Neuronal stem cell (in vitro differentiated cells): ENCODE data around the gene BCL11B.

ENCODE experiments used
- DNase-seq: peaks from one replicate; pipeline ENCODE4 v3.0.0-alpha.2; 2013; ENCODE audit warnings: low spot score
- H2AFZ ChIP-seq: one replicate; pipeline ENCODE4 v1.6.1; 2013; ENCODE audit warnings: mild to moderate bottlenecking, low read length, inconsistent platforms
- H2AK5ac ChIP-seq: 2 replicates; pipeline ENCODE4 v1.6.1; 2013; ENCODE audit warnings: low read depth, mild to moderate bottlenecking, inconsistent platforms, low read length, moderate library complexity, mixed read lengths
- H2BK120ac ChIP-seq: 2 replicates; pipeline ENCODE4 v1.6.1; 2013; ENCODE audit warnings: low read depth, mild to moderate bottlenecking, inconsistent platforms, low read length, moderate library complexity, mixed read lengths
- H2BK12ac ChIP-seq: one replicate; pipeline ENCODE4 v1.6.1; 2013; ENCODE audit warnings: low read length, inconsistent platforms
- H2BK15ac ChIP-seq: 2 replicates; pipeline ENCODE4 v1.6.1; 2013; ENCODE audit warnings: mild to moderate bottlenecking, low read length, inconsistent platforms, mixed read lengths
- H2BK5ac ChIP-seq: one replicate; pipeline ENCODE4 v1.6.1; 2013; ENCODE audit warnings: inconsistent platforms, mild to moderate bottlenecking, low read length, moderate library complexity
- H3K14ac ChIP-seq: one replicate; pipeline ENCODE4 v1.6.1; 2013; ENCODE audit warnings: low read length, inconsistent platforms
- H3K18ac ChIP-seq: 2 replicates; pipeline ENCODE4 v1.6.1; 2013; ENCODE audit warnings: low read length, inconsistent platforms
- H3K23ac ChIP-seq: 2 replicates; pipeline ENCODE4 v1.6.1; 2013; ENCODE audit warnings: low read depth, mild to moderate bottlenecking, mixed read lengths, low read length, inconsistent platforms; ENCODE audit not compliant: poor library complexity
- H3K27ac ChIP-seq: replicated peaks from 3 replicates; pipeline ENCODE4 v1.5.1; 2013; ENCODE audit warnings: low read length, inconsistent platforms
- H3K27me3 ChIP-seq, 3 experiments: 2 replicates each; pipeline ENCODE4 v1.6.1; 2013; ENCODE audit warnings: low read length in 3 of 3, mild to moderate bottlenecking in 2 of 3, inconsistent platforms in 1 of 3, low read depth in 1 of 3, mixed read lengths in 1 of 3, moderate library complexity in 1 of 3; ENCODE audit not compliant: control insufficient read depth in 3 of 3, insufficient read depth in 3 of 3
- H3K36me3 ChIP-seq, 2 donors: replicated peaks in 1 of 2; 2 replicates each; pipeline ENCODE4 v1.6.1; 2013; ENCODE audit warnings: low read length in 2 of 2; ENCODE audit not compliant: control insufficient read depth in 2 of 2, insufficient read depth in 2 of 2
- H3K4ac ChIP-seq: 2 replicates; pipeline ENCODE4 v1.6.1; 2013; ENCODE audit warnings: inconsistent platforms, mild to moderate bottlenecking, low read length, moderate library complexity
- H3K4me1 ChIP-seq, 2 donors: 1 replicate in 1 of 2; 2 replicates in 1 of 2; pipeline ENCODE4 v1.6.1; 2013; ENCODE audit warnings: low read length in 2 of 2, low read depth in 1 of 2; ENCODE audit not compliant: control insufficient read depth in 2 of 2, insufficient read depth in 1 of 2
- H3K4me2 ChIP-seq: one replicate; pipeline ENCODE4 v1.6.1; 2013; ENCODE audit warnings: mild to moderate bottlenecking, low read length, inconsistent platforms; ENCODE audit not compliant: insufficient read depth, poor library complexity, severe bottlenecking
- H3K4me3 ChIP-seq, 2 donors: 2 replicates each; pipeline ENCODE4 v1.5.1; 2013; ENCODE audit warnings: low read length in 2 of 2, mild to moderate bottlenecking in 2 of 2, inconsistent platforms in 1 of 2, moderate library complexity in 1 of 2
- H3K79me1 ChIP-seq: one replicate; pipeline ENCODE4 v1.6.1; 2013; ENCODE audit warnings: low read depth, mild to moderate bottlenecking, inconsistent platforms, low read length, moderate library complexity
- H3K9ac ChIP-seq: one replicate; pipeline ENCODE4 v1.6.1; 2013; ENCODE audit warnings: mild to moderate bottlenecking, low read depth, low read length, inconsistent platforms; ENCODE audit not compliant: poor library complexity
- H3K9me3 ChIP-seq, 2 donors: replicated peaks in 1 of 2; 2 replicates each; pipeline versions ENCODE3 to v1.6.1; 2013; ENCODE audit warnings: low read length in 2 of 2, mild to moderate bottlenecking in 2 of 2, inconsistent platforms in 1 of 2, low read depth in 1 of 2, mixed read lengths in 1 of 2, moderate library complexity in 1 of 2; ENCODE audit not compliant: control insufficient read depth in 2 of 2, insufficient read depth in 1 of 2
- H4K8ac ChIP-seq: one replicate; pipeline ENCODE4 v1.6.1; 2013; ENCODE audit warnings: low read depth, mild to moderate bottlenecking, inconsistent platforms, low read length, moderate library complexity
- H4K91ac ChIP-seq: one replicate; pipeline ENCODE4 v1.6.1; 2013; ENCODE audit warnings: low read length, low read depth, mild to moderate bottlenecking, inconsistent platforms; ENCODE audit not compliant: poor library complexity
- WGBS, 2 donors: extraction: QIAGEN DNeasy Blood & Tissue Kit; methylation state at CpG; one replicate each; pipeline ENCODE4 v1.1.7; 2013; ENCODE audit warnings: missing lambda C conversion rate in 2 of 2, mixed read lengths in 1 of 2; ENCODE audit not compliant: insufficient read length in 2 of 2, insufficient replicate concordance in 1 of 2; ENCODE audit errors: extremely low coverage in 2 of 2; 5-methylcytosine and 5-hydroxymethylcytosine counted together

Gene BCL11B

GRCh38 chr14:99267381-99267780 lies 4.6 kb downstream of the BCL11B start:
- Histone ChIP-seq H2BK15ac (no peak overlapping the region), H3K14ac (no peak overlapping the region), H2BK120ac (no peak overlapping the region), H2AFZ (no peak overlapping the region), H4K91ac (no peak overlapping the region), H3K4me1 (peaks cover 5 to 10% of the 10 kb centered on the region in 2 donors), H2BK12ac (no peak overlapping the region), H3K18ac (no peak overlapping the region), H2AK5ac (no peak overlapping the region), H3K4ac (no peak overlapping the region), H3K4me2 (no peak overlapping the region), H3K27me3 (peaks cover 12 to 98% (median 50%) of the 10 kb centered on the region in 3 experiments), H3K4me3 (no peak overlapping the region), H2BK5ac (no peak overlapping the region), H3K9ac (no peak overlapping the region), H3K36me3 (no peaks in the 10 kb centered on the region), H3K9me3 (no peaks in the 10 kb centered on the region), H3K27ac (no peak overlapping the region), H4K8ac (no peak overlapping the region), H3K23ac (no peak overlapping the region), H3K79me1 (no peaks in the 10 kb centered on the region)
- no CpG with 5 or more reads among the region's 4 CpGs for WGBS, 2 donors
- DNase-seq = no peak

- no peak overlapping the region for H3K18ac ChIP-seq
- H3K27me3 ChIP-seq = peaks cover 4 to 98% (median 43%) of the 10 kb centered on the region in 3 experiments
- no peak overlapping the region for H3K14ac ChIP-seq
- no peak overlapping the region for H2BK5ac ChIP-seq
- no peaks in the 10 kb centered on the region for H3K36me3 ChIP-seq
- H4K8ac ChIP-seq = no peak overlapping the region
- no peaks in the 10 kb centered on the region for H3K9me3 ChIP-seq
- H4K91ac ChIP-seq = no peak overlapping the region
- H3K4me1 ChIP-seq = peaks cover 3 to 12% of the 10 kb centered on the region in 2 donors
- H2BK12ac ChIP-seq = no peak overlapping the region
- no CpG with 5 or more reads among the region's 31 CpGs for WGBS, 2 donors
- no peak overlapping the region for H3K9ac ChIP-seq
- no peak overlapping the region for H3K23ac ChIP-seq
- H2BK15ac ChIP-seq = no peak overlapping the region
- DNase-seq = no peak
- H3K4ac ChIP-seq = no peak overlapping the region
- H3K4me3 ChIP-seq = no peak overlapping the region
- H3K79me1 ChIP-seq = no peaks in the 10 kb centered on the region
- H2AFZ ChIP-seq = no peak overlapping the region
- H3K4me2 ChIP-seq = no peak overlapping the region
- H3K27ac ChIP-seq = no peak overlapping the region
- no peak overlapping the region for H2AK5ac ChIP-seq
- H2BK120ac ChIP-seq = no peak overlapping the region
These were observed 5.5 kb downstream of the BCL11B start for GRCh38 chr14:99266181-99267178.

- no peak overlapping the region for H3K4me3 ChIP-seq
These were observed 6.4 kb downstream of the BCL11B start for GRCh38 chr14:99265571-99265970.

GRCh38 chr14:99264691-99265450 lies 7.1 kb downstream of the BCL11B start:
- Histone ChIP-seq H2AFZ (no peak overlapping the region), H3K14ac (no peak overlapping the region), H3K27ac (no peak overlapping the region), H3K4me2 (no peak overlapping the region), H3K27me3 (peaks cover 1 to 99% (median 37%) of the 10 kb centered on the region in 3 experiments), H3K23ac (no peak overlapping the region), H3K79me1 (no peaks in the 10 kb centered on the region), H3K4me3 (no peak overlapping the region), H3K18ac (no peak overlapping the region), H3K4ac (no peak overlapping the region), H3K9ac (no peak overlapping the region), H2BK120ac (no peak overlapping the region), H3K36me3 (no peaks in the 10 kb centered on the region), H2BK5ac (no peak overlapping the region), H2BK12ac (no peak overlapping the region), H3K4me1 (peaks cover 0 to 12% of the 10 kb centered on the region in 2 donors), H3K9me3 (no peaks in the 10 kb centered on the region), H4K8ac (no peak overlapping the region), H4K91ac (no peak overlapping the region), H2BK15ac (no peak overlapping the region), H2AK5ac (no peak overlapping the region)
- no CpG with 5 or more reads among the region's 17 CpGs for WGBS, 2 donors
- no peak for DNase-seq

More at GRCh38 chr14:99265571-99265970, 6.4 kb downstream of the BCL11B start:
- no peak overlapping the region for H2BK5ac ChIP-seq
- DNase-seq = no peak
- no peak overlapping the region for H3K27ac ChIP-seq
- no peak overlapping the region for H2BK15ac ChIP-seq
- no peaks in the 10 kb centered on the region for H3K9me3 ChIP-seq
- no peak overlapping the region for H2AK5ac ChIP-seq
- no peak overlapping the region for H4K91ac ChIP-seq
- no peak overlapping the region for H2AFZ ChIP-seq
- H3K14ac ChIP-seq = no peak overlapping the region
- WGBS, 2 donors = no CpG with 5 or more reads among the region's 10 CpGs
- H3K18ac ChIP-seq = no peak overlapping the region
- H3K4me1 ChIP-seq = peaks cover 3 to 12% of the 10 kb centered on the region in 2 donors
- peaks cover 3 to 98% (median 41%) of the 10 kb centered on the region in 3 experiments for H3K27me3 ChIP-seq
- H3K4ac ChIP-seq = no peak overlapping the region
- no peaks in the 10 kb centered on the region for H3K36me3 ChIP-seq
- no peaks in the 10 kb centered on the region for H3K79me1 ChIP-seq
- H2BK120ac ChIP-seq = no peak overlapping the region
- H3K4me2 ChIP-seq = no peak overlapping the region
- H4K8ac ChIP-seq = no peak overlapping the region
- no peak overlapping the region for H3K9ac ChIP-seq
- H3K23ac ChIP-seq = no peak overlapping the region
- no peak overlapping the region for H2BK12ac ChIP-seq
